BE2C (cell line): ENCODE results near the gene CEBPG.

Experiments used
- DNase-seq: peaks from one replicate; pipeline ENCODE4 v3.0.0-alpha.2; 2020
- H3K27me3 ChIP-seq: fragments of 250-450 bp; sonication (Bioruptor Pico); 2 replicates; pipeline ENCODE4 v1.5.1; 2020; ENCODE audit warnings: mild to moderate bottlenecking
- H3K36me3 ChIP-seq: fragments of 250-450 bp; sonication (Bioruptor Pico); 2 replicates; pipeline ENCODE4 v1.5.1; 2020; ENCODE audit warnings: mild to moderate bottlenecking
- H3K4me1 ChIP-seq: fragments of 250-450 bp; sonication (Bioruptor Pico); 2 replicates; pipeline ENCODE4 v1.5.1; 2020
- H3K4me3 ChIP-seq: 2 replicates; pipeline ENCODE4 v1.5.1; 2011; ENCODE audit warnings: low read depth, low read length
- H3K9me3 ChIP-seq: fragments of 250-450 bp; sonication (Bioruptor Pico); 2 replicates; pipeline ENCODE4 v1.5.1; 2020
- TF ChIP-seq, protein P1 (sequence below): IDR thresholded peaks from 2 replicates; pipeline ENCODE4 v1.5.1; 2012; ENCODE audit warnings: mild to moderate bottlenecking, low read depth, low read length

CEBPG gene

DNA sequence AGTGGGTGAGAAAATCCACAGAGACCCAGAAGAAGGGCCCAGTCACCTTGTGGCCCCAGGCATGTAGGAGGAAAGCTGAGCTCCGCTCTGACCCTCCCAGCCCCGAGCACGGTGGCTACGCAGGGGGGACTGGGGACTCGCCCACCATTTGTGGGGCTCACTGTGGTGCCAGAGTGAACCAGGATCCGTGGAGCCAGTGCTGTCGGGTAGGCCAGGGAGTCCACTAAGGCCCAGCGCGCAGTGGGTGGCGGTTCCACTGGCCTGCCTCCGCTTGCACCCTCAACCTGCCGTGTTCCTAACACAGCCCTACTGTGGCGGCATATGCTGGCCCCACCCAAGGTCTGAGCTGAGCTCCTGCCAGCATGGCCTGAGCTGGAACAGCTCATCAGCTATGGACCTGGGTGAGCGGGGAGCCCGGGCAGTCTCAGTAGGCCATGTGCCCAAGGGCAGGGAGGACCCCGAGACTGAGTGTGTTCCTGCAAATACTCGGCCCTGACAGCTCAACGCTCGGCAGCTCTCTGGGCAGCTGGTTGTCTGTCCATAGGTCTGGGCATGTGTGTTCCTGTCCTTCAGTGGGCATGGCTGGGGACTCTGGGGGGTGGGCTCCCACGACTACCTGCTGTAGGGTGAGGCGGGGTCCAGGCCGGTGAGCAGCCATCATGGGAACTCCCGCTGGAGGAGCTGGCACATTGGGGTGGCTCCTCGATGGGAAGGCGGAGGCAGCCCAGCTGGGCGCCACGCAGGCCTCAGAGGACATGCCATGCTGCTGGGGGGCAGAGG is 36.6 kb downstream of the CEBPG start:
- no peak for DNase-seq
- peaks cover 9% of the 10 kb centered on the region for H3K36me3 ChIP-seq
- no peak overlapping the region for H3K4me3 ChIP-seq
- no peaks in the 10 kb centered on the region for H3K9me3 ChIP-seq
- TF ChIP-seq, protein P1, sequence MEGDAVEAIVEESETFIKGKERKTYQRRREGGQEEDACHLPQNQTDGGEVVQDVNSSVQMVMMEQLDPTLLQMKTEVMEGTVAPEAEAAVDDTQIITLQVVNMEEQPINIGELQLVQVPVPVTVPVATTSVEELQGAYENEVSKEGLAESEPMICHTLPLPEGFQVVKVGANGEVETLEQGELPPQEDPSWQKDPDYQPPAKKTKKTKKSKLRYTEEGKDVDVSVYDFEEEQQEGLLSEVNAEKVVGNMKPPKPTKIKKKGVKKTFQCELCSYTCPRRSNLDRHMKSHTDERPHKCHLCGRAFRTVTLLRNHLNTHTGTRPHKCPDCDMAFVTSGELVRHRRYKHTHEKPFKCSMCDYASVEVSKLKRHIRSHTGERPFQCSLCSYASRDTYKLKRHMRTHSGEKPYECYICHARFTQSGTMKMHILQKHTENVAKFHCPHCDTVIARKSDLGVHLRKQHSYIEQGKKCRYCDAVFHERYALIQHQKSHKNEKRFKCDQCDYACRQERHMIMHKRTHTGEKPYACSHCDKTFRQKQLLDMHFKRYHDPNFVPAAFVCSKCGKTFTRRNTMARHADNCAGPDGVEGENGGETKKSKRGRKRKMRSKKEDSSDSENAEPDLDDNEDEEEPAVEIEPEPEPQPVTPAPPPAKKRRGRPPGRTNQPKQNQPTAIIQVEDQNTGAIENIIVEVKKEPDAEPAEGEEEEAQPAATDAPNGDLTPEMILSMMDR, result no peak
- H3K27me3 ChIP-seq, result no peaks in the 10 kb centered on the region
- H3K4me1 ChIP-seq, result peaks cover 33% of the 10 kb centered on the region

DNA sequence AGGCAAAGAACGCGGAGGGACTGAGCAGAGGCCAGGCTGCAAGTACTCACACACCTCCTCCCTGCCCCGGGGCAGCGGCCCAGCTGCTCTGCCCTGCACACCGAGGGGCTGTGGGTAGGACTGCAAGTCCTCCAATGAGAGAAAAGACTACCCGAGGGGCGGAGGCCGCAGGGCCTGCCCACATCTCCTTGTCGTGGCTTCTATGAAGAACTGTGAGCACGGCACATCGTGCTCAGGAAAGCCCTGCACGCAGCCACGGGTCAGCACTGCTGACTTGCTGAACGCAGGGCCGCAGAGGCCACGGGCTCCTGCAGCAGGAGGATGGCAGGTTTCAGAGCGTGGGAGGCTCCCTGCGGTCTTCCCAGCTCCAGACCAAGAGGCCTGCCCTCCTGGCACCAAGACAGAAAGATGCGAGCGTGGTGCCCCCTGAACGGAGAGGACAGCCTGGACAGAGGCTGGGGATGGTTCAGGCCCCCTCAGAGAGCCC is 37.4 kb downstream of the CEBPG start:
- peak; percentile 92 for DNase-seq
- Histone ChIP-seq H3K9me3 (no peaks in the 10 kb centered on the region), H3K36me3 (peaks cover 9% of the 10 kb centered on the region), H3K4me3 (no peak overlapping the region), H3K27me3 (no peaks in the 10 kb centered on the region), H3K4me1 (peaks cover 34% of the 10 kb centered on the region)
- TF ChIP-seq, protein P1, result no peak

DNA sequence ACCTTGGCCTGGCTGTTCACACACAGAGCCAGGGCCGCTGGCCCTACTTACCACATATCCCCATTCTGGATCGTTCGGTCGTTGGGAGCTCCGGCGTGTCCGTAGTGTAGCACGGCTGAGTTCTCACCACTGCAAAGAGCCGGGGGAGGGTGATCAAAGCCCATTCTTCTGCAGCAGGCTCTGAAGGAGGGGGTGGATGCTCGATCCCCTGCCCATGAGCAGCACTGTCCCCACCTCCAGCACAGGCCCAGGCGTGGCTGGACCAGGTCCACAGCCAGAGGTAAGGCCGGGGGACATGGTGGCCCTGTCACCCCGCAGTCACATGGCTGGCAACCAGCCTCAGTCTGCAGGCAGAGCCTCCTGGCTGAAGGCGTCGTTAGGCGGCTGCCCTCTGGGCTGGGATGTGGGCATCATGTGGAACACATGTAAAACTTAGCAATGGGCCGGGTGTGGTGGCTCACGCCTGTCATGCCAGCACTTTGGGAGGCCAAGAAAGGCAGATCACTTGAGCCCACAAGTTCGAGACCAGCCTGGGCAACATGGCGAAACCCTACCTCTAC is 38.2 kb downstream of the CEBPG start:
- TF ChIP-seq, protein P1, result no peak
- H3K4me3 ChIP-seq, result no peak overlapping the region

DNA sequence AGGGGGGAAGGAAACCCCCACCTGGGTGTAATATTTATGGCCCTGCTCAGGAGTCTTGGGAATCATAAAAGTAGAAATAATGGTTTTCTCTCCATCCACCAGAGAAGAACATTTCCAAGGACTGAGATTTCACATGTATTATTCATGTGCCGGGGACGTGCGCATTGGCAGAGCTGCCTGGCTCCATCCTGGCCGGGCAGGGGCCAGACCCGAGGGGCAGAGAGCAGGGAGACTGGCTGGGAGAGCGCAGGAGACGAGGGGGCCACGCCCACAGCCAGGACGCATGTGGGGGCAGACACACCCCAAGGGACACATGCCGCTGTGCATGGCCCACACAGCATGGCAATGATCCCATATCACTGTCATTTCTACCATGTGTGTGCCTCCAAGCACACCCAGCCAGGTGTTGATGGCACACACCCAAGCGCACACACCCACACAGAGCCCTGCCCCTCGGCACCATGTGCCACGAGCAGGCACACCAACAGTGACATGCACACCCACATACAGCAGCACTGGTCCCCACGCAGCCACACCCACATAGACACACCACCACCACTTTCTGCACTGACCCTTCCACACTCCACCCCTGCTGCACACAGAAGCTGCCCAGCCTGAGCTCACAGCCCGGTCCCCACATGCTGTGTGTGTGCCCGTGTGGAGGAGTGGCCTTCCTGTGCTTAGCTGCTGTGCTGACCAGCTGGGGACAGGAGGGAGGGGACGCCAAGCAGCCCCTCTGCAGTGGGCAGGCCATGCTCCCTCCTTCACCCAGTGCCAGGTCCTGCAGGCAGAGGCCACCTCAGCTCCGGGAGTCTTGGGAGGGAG is 39.3 kb downstream of the CEBPG start:
- TF ChIP-seq, protein P1, result no peak

More for the DNA sequence above, 38.2 kb downstream of the CEBPG start:
- Histone ChIP-seq H3K27me3 (no peaks in the 10 kb centered on the region), H3K9me3 (no peaks in the 10 kb centered on the region), H3K36me3 (peaks cover 9% of the 10 kb centered on the region), H3K4me1 (peaks cover 38% of the 10 kb centered on the region)
- DNase-seq, result no peak

DNA sequence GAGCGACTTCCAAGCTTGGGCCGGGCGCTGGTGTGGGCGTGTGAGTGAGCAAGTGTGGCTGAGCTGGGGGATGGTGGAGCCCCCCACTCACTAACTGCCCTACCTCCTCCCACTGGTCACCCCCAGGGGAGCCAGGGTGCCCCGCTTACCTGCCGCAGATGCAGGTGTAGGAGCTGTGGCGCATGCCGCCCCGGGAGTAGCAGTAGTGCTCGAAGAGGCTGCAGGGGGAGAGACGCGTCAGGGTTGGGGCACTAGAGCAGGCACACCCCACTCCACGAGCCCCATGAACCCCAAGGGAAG is 39.9 kb downstream of the CEBPG start:
- Histone ChIP-seq H3K27me3 (no peaks in the 10 kb centered on the region), H3K9me3 (no peaks in the 10 kb centered on the region), H3K36me3 (peaks cover 9% of the 10 kb centered on the region), H3K4me1 (peaks cover 44% of the 10 kb centered on the region), H3K4me3 (no peak overlapping the region)
- DNase-seq, result no peak
- TF ChIP-seq, protein P1, result no peak

More for the DNA sequence above, 39.3 kb downstream of the CEBPG start:
- Histone ChIP-seq H3K36me3 (peaks cover 9% of the 10 kb centered on the region), H3K4me3 (no peak overlapping the region), H3K27me3 (no peaks in the 10 kb centered on the region), H3K4me1 (peaks cover 44% of the 10 kb centered on the region), H3K9me3 (no peaks in the 10 kb centered on the region)
- DNase-seq, result no peak
